ENCODE data around the gene NBL1. TPM values are rescaled to one million over a fixed set of nuclear protein-coding genes. Genes with fewer than 3 reads are reported as not detected.
A peak's percentile ranks its signal among the peaks of the same experiment; 100 is the strongest.

Gene NBL1
- total and polyA plus RNA-seq, 10 of the 15 experiments (the other 5 are each of a cell fraction or from before 2014, with no cell fraction given): 0.13 to 2.4 (median 0.81) TPM; not detected in 1

GRCh38 chr1:19646377-19647319, 2.5 kb downstream of the NBL1 start:
- no peaks in the 10 kb centered on the region for H3K9me3 ChIP-seq (replicated peaks; ENCODE audit: control insufficient read depth, insufficient read depth, low read length)
- 26% methylated on average over 9 of the region's 9 CpGs for WGBS (ENCODE audit: insufficient coverage, insufficient replicate concordance, low lambda C conversion rate, missing lambda C conversion rate)
- no peak overlapping the region for H3K4me3 ChIP-seq
- no peak overlapping the region for H3K27ac ChIP-seq (ENCODE audit: control insufficient read depth, insufficient read depth)
- TF ChIP-seq MEF2B (IDR thresholded peaks at IDR 0.05; ENCODE audit: partially characterized antibody, poor library complexity, severe bottlenecking) (no peak), SUZ12 (IDR thresholded peaks at IDR 0.05; ENCODE audit: unreplicated experiment) (no peak), SUPT20H (IDR thresholded peaks at IDR 0.05; ENCODE audit: borderline replicate concordance, control insufficient read depth, low read depth, low read length) (no peak), ZZZ3 (IDR thresholded peaks at IDR 0.05; ENCODE audit: control insufficient read depth, insufficient read length, low read depth) (no peak), HCFC1 (IDR thresholded peaks at IDR 0.05; ENCODE audit: low read length) (no peak), ZNF384 (IDR thresholded peaks at IDR 0.05; ENCODE audit: borderline replicate concordance, low read depth, low read length) (no peak), RUNX3 (IDR thresholded peaks at IDR 0.05; ENCODE audit: low read length) (no peak), USF1 (IDR thresholded peaks at IDR 0.05; ENCODE audit: borderline replicate concordance, extremely low read length, insufficient read depth, low read depth, low read length) (no peak), PKNOX1 (IDR thresholded peaks at IDR 0.05) (no peak), RFX5 (IDR thresholded peaks at IDR 0.05; ENCODE audit: low read depth, low read length) (no peak), PAX8 (IDR thresholded peaks at IDR 0.05) (no peak), ATF7 (IDR thresholded peaks at IDR 0.05; ENCODE audit: low read depth) (no peak), RAD21 (IDR thresholded peaks at IDR 0.05; ENCODE audit: insufficient read depth, low read depth, low read length) (no peak)
- no peaks in the 10 kb centered on the region for H3K36me3 ChIP-seq (ENCODE audit: control insufficient read depth in 2 of 2, insufficient read depth in 2 of 2, low read length in 1 of 2)
- no peak for DNase-seq (ENCODE audit: low read depth, low spot score)
- no peaks in the 10 kb centered on the region for H3K79me2 ChIP-seq (ENCODE audit: control insufficient read depth, insufficient read depth, low read length)
- CTCF ChIA-PET: interaction anchor here (0.6 to 2.7 kb wide), 5 partner anchors 14 to 256 kb away, joined by 3 to 10 read pairs (median 4); no protein-coding TSS in a partner anchor
- intact Hi-C loops (cut with micrococcal nuclease; ENCODE audit: unreplicated experiment) (no loop called here), in situ Hi-C loops (cut with MboI) (loop anchor here (5.0 kb wide), 1 partner anchor 254 kb away; no protein-coding TSS in a partner anchor)
- BruUV-seq (replicated peaks): no TSS peak
- H3K4me2 ChIP-seq (ENCODE audit: control insufficient read depth, insufficient read depth): no peak overlapping the region
- POLR2A ChIA-PET: no interaction called here
- SMC1A ChIA-PET (ENCODE audit: uncharacterized antibody, unreplicated experiment): interaction anchor here (0.8 to 1.2 kb wide), 3 partner anchors 50 to 159 kb away, joined by 3 to 4 read pairs (median 3); a partner anchor contains a TSS
- no peak for FAIRE-seq
- H3K4me1 ChIP-seq (ENCODE audit: control insufficient read depth, insufficient read depth, low read length): peaks cover 3% of the 10 kb centered on the region; the same call in 1 of the 2 replicates
- RAD21 ChIA-PET (ENCODE audit: unreplicated experiment): interaction anchor here (0.8 kb wide), 1 partner anchor 160 kb away, joined by 4 read pairs; no protein-coding TSS in a partner anchor
- peak; percentile 55 for ATAC-seq
- H2AFZ ChIP-seq (ENCODE audit: control insufficient read depth, low read depth, low read length): no peak overlapping the region
- peaks cover 2 to 6% of the 10 kb centered on the region in 2 experiments for H3K27me3 ChIP-seq (replicated peaks in 1 of 2; ENCODE audit: control insufficient read depth in 2 of 2, insufficient read depth in 2 of 2, low read length in 1 of 2)
- no peak overlapping the region for H3K9ac ChIP-seq (ENCODE audit: control insufficient read depth, insufficient read depth, low read length)
- no peaks in the 10 kb centered on the region for H4K20me1 ChIP-seq (ENCODE audit: control insufficient read depth, insufficient read depth)

Measured in GM12878 (cell line).